HG02623 (cell line): ENCODE measurements around the gene ADGRG3.
A peak's percentile ranks its signal among the peaks of the same experiment; 100 is the strongest.

Experiments
- ATAC-seq: cut with Tn5 transposase; IDR thresholded peaks from one replicate; pipeline ENCODE4 v1.9.1; 2021; ENCODE audit warnings: moderate library complexity; ENCODE audit not compliant: unreplicated experiment

Gene ADGRG3

DNA sequence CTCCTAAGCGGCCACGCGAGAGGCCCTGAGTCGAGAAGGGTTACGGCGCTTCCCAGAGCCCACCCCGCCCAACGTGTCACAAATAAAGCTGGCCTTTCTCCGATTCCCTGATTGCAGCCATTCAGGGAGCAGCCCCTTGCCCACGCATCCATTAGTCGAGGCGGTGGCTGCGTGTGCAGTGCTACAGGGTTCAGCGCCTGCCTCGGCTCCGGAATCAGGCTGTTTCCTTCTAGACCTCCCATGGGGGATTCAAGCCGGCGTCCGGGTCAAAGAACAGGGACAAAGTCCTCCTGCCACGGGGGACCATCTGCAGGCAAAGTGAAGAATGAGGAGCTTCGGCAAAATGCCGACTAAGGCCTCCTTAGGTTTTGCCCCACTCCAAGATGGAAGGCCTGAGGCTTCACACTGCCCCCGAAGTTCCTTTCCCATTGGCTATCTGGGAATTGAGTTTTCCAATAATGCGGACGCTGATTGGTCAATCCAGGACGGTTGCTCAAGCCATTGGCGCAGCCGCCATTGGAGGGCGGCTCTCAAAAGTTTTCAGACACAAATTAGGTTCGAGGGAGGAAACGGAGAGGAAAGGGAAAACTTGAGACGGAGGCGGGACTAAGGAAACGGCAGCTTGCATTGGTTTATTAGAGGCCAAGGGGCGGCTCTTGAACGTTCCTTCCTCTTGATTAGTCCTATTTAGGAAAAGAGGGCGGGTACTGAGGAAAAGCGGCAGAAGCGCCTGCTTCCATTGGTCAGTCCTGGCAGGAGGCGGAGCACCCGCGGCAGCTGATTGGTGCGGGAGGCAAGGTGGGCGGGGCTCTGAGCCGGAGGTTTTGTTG, 67.0 kb downstream of the ADGRG3 start:
- ATAC-seq, result peak; percentile 86

DNA sequence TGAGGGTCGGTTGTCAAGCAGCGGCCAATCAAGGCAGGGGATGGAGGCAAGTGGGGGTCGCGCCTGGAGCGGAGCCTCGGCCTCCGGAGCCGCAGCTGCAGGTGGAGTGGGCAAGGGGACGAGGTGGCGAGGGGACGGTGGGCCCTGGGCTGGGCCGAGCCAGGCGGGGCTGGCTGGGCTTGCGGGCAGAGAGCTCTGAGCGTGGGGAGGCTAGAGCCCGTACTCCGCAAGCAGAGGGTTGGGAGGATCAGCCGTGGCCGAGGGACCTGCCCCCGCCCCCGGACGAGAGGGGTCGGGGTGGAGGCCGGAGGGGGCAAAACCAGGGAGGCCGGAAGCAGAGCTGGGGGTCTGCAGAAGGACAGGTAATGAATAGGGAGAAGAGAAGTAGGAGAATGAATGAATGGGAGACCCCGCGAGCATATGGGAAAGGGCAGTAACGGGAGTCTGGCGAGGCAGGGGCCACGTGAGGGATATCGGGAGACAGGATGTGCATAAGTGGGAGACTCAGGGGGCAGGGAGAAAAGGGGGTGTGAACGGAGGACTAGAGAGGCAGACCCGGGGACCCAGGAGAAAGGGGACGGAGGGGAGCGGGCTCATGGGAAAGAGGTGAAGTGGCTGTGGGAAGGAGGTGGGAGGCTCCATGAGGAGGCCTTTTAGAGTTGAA, 67.8 kb downstream of the ADGRG3 start, which contains the start of gene KATNB1:
TSS of gene KATNB1 (plus strand) at position 16 of the 664 bp plus-strand sequence. CDS start 1,474 bp downstream, outside the sequence.
- no peak for ATAC-seq

DNA sequence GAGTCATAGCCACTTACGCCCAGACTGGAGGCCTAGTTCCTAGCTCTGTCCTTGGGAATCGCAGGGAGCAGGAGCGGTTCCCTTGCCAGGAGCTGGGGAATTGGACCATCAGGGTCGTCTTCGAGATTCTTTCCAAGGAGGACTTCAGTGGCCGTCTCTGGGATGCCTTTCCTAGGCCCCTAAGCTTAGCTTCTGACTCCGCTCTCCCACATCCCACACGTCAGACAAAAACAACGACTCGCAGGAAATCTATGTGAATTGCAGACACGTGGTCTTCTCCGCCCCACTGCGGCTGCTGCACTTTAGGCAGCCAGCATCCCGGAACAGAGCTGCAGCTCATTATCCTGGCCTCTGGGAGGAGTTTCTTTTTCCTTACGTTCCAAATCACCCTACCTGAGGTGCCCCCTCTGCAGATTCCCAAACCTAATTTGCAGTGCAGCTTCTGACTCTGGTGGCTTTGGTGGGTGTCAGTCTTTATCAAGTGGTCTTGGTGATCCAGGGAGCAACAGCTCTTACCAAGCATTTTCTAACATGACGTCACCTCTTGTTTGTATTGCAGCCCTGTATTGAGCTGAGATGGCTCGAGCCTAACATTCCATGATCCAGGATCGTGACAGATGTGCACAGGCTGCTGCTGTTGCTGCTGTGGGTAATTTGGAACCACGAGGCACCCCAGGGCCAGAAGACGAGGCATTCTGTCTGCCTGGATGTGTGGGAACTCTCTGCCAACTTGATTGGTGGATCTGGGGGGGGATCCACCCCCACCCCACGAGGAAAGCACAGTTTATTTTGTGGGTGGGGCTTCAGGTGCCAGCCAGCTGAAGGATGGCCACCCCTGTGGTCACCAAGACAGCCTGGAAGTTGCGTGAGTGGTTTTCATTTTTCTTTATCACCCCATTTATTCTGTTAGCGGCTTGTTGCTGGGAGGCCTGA, 68.6 kb downstream of the ADGRG3 start:
- ATAC-seq, result no peak

GRCh38 chr16:57738844-57739243, 70.7 kb downstream of the ADGRG3 start:
- no peak for ATAC-seq
